NCI-H1048 (cell line): Measurements from ENCODE around the gene ATG10.

Source experiments
- DNase-seq: peaks from one replicate; lab custom pipeline; 2025; lab: John Stamatoyannopoulos, UW

ATG10 gene

DNA sequence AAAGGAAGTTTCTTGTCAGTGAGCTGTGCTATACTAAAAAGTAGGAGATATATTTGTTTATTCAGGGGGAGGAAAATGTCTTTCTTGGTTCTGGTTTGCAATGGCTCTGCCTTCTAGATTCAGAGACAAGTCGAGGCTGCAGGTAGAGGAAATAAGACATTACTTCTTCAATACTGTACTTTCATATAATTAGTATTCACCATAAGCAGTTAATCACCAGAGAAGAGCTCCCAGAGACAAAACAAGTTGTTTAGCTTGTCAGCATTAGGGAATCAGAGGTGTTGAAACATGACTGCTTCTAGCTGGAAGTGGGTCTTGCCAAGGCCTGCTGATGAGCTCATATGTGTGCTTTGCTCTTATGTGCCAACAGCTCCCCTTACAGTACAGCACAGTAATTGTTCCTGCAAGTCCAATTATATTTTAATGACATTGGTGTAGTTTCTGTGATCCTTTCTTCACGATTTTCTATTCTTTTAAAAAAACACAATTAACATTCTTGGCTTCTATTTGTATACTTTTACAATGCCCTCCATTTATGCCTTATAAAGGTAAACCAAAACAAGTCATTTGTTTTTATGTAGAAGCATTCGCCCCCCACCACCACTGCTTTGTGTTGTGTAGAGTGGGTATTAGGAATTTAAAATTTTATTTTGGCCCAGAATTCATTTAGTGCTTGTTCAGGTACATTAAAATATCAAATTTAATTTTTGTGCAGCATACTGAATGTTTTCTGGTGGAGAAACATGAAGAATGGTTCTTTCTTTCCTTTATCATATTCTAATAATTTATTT lies 194.1 kb downstream of the ATG10 start:
- DNase-seq: peak; percentile 49

DNA sequence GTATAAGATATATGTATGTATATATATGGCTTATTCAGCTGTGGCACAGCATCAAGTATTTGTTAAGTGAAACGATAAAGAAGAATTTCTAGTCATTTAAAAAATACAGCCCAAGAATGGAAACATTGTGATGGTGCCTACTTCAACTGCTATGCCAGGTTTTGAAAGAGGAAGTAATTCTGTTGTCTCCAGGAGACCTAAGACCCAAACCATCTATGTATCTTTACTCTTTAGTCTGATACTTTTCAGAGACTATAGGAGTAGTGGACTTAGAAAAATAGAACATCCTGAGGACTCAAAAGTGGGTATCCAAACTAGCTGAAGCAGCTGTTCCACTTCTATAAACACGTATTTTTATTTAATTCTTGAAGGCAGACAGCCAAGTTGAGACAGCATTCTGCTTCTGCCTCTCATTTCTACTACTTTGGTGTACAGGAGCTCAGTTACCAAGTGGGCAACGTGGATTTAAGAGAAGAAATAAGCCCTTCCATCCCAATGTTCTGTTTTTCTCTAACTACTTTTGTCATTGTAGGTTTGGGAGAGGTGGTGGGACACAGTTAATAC lies 195.6 kb downstream of the ATG10 start:
- DNase-seq: no peak

DNA sequence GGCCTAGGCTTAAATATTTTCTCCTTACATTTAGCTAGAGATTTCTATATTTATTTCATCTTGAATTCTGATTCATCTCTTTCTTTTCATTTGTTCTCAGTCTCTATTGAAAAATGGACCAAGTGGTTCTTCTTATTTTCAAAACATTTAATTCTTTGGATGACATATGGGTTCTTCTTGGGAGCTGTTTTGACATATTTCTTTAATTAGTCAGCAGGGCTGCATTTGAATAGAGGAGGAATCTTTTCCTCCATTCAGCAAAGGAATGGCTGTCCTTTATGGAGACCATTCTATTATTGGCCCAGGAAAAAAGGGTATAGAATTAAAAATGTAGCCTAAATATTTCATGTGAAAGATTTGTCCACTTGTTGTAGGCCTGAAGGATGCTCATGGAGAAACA lies 196.5 kb downstream of the ATG10 start:
- DNase-seq: no peak

DNA sequence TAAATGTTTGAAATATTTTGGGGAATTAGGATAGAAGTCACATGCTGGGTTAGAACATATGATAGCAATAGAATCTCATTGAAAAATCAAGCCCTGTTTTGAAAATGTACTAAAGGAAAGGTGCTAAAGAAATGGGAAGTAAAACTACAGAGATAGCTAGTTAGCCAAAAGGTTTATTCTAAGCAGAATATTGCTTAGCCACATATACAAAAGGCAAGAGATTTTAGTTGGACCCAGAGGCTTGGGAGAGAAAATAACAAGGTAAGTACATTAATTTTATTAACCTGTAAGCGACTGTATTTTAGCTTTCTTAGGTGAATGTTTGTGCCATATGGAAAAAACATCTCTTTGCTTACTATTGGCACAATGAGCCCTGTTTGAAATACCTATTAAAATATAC lies 198.1 kb downstream of the ATG10 start:
- no peak for DNase-seq

DNA sequence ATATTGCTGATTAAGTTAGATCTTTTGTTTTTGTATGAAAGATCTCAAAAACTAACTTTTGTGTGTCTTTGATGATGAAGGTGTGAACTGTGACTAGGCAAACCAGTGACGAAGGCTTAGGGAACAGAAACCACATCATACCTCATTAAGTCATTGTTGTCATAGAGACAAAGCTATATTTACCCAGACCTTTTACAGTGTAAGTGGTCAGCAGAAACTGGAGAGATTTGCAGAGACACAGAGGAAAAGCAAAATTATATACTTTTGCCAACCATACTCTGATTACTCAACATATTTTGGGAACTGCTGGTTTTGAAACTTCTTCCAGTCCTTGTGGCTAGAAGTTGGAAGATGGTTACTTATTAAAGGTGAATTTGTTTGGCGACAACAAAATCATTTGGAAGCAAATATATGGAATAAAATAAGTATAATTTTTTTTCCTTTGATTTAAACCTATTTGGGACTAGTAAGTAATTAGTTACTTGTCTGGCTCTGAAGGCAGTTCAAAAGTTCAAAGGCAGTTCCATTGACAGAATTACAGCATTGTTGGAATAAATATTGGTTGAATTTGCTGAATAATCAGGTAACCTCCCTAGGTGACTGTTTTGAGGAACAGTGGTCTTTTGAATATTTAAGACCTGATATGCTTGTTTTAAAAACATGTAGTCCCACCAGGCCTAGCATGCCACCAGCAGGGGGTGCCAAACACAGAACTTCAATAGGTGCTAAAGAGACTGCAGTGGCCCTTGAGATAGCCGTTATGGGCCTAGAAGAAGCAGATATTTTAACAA lies 202.5 kb downstream of the ATG10 start:
- peak; percentile 12 for DNase-seq

DNA sequence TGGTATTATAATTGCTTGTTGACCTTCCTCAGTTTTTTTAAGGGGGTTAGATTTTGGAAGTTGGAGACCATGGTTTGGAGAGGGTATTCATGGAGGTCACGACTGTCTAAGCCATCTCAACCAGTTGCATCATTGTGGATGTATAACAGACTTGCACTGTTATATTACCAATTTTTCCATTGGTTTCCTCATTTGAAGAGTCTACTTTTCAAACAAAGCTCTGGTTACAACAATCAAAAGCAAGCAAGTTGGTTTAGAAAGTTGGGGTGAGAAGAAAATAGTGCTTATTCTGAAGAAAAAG lies 203.0 kb downstream of the ATG10 start:
- no peak for DNase-seq

DNA sequence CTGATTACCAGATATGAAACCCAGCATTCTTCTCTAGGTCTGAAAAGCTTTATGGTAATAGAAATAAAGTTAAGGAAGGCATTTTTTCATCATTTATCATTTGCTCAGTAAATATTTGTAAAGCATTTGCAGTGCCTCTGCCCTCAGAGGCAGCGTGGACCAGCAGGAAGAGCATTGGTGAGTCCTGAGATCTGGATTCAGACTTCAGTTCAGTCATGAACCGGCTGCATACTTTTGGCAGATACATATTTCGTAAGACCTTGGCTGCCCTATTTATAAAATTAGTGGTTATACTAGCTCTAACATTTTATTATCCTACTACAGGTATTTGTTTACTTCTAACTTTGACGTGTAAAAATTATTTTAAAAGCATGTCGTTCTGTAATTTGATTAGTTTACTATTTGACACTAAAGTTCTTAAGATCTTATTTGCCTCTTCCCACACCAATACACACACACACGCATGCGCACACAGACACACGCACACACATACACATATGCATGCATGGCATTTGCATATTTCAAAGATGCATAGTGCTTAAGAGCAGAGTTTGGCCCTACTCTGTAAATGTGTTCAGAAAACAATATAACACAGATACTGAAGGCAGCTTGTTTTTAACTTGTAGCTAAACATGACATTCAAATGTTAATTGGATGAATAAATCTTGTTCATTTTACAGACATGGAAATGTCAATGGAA lies 204.4 kb downstream of the ATG10 start:
- no peak for DNase-seq

DNA sequence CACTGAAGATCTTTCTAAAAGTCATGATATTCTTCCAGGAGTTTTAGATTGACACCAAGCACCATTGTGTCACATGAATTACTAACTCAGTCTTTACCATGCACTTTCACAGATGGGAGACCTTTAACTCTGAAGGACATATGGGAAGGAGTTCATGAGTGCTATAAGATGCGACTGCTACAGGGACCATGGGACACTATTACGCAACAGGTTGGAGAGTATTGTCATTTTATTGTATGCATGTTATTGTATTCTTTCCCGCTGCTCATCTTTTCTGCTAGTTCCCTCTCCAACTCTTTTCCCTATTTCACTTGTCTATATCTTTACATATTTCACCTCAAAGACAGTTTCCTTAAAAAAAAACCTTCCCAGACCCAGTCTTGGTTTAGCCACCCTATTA lies 206.6 kb downstream of the ATG10 start:
- DNase-seq: no peak

DNA sequence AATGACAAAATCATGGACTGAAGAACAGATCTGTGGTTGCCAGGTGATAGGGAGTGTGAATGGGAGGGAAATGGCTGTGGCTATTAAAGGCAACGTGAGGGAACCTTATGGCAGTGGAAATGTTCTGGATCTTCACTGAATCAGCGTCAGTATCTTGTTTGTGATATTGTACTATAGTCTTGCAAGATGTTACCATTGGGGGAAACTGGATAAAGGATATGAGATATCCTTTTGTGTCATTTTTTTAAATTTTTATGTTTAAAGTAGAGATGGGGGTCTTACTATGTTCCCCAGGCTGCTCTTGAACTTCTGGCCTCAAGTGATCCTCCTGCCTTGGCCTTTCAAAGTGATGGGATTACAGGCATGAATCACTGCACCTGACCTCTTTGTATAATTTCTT lies 210.8 kb downstream of the ATG10 start:
- no peak for DNase-seq

DNA sequence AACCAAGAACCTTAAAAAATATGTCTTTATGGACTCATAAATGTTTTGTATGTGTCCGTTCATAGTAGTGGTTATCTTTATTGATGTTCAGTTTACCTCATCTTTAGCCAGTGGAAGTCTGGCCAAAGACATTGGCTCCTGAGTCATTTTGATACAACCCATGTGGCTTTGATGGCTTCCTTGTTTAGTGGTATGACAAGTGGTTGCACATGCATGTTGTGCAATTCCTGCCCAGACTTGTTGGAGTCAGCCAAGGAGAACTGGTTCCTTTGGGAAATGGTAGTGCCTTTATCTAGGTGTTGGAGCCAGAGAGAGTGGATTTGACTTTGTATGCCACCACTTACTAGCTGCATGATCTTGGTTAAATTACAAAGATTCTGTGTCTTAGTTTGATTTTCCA lies 212.0 kb downstream of the ATG10 start:
- DNase-seq: no peak

DNA sequence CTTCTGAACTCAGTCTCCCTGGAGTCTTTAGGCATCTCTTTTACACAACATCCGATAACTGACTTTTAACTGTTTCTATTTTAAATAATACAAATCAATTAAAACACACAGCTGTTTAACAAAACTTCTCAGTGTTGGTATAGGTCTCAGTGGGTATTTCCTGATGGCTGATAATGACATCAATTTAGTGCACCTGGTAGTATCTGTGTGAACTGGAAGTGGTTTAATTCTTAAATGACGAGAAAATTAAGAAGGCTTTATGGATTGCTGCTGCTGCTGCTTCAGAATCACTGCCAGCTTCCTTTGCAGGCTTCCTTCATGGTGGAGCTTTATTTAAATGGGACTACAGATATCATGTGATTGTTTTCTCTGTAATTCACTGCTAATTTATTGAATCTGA lies 214.0 kb downstream of the ATG10 start:
- no peak for DNase-seq

DNA sequence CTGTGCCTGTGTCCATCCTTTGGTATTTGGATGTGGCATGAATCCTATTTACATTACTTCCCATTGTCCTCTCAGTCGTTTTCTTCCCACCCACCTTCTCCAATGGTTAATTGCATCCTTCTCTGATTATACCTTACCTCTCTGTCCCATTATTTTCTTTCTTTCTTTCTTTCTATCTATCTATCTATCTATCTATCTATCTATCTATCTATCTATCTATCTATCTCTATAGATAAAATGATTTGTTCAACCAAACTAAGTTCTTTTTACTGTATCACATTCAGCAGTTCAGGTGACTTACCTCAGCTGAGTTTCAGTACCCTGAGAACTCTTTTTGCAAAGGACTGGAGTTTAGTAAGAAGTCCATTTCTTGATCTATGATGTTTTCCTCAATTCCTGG lies 225.7 kb downstream of the ATG10 start:
- DNase-seq: no peak

DNA sequence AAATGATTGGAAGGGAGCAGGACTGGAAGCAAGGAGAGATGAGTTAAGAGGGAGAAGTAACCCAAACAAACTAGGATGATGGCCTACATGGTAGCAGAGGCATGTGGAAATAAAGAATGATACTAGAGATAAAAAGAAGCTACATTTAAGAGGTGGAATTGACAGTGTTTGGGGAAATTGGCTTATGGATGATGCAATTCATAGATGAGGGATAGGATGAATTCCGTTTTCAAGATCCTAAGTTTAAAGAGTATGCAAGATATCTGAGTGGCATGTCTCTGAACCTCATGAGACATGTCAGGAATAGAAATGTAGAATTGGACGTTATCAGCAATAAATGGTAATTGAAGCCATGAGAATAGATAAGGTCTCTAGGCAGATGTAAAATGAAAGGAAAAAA lies 232.7 kb downstream of the ATG10 start:
- DNase-seq: no peak

DNA sequence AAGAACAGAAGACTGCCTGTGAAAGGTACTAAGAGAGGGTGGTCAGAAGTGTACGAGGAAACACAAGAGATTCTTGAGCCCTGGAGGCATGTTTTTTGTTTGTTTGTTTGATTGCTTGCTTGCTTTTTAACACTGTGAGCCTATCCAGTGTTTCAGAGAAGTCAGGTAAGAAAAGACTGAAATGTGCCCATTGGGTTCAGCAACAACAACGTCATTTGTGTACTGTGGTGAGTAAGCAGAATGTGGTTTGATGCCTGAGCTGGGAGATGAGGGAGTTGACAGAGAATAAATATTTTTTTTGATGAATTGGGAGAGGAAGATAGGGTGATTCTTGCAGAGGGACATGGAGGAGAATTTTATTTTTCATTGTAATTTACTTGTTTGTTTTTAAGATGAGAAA lies 233.2 kb downstream of the ATG10 start:
- no peak for DNase-seq

DNA sequence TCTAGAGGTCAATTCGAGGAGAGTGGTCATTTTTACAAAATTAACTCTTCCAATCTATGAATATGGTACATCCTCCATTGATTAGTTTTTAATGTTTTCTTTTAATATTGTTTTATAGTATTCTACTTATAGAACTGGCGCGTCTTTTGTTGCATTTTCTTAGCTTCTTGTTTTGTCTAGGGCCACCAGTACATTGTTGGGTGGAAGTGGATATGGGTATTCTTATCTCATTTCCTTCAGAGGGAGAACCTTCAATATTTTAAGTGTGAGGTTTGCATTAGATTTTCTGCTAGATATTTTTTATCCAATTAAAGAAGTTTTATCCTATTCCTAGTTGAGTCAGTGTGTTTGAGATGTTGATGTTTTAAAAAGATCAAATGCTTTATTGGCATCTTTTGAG lies 236.5 kb downstream of the ATG10 start:
- DNase-seq: no peak

DNA sequence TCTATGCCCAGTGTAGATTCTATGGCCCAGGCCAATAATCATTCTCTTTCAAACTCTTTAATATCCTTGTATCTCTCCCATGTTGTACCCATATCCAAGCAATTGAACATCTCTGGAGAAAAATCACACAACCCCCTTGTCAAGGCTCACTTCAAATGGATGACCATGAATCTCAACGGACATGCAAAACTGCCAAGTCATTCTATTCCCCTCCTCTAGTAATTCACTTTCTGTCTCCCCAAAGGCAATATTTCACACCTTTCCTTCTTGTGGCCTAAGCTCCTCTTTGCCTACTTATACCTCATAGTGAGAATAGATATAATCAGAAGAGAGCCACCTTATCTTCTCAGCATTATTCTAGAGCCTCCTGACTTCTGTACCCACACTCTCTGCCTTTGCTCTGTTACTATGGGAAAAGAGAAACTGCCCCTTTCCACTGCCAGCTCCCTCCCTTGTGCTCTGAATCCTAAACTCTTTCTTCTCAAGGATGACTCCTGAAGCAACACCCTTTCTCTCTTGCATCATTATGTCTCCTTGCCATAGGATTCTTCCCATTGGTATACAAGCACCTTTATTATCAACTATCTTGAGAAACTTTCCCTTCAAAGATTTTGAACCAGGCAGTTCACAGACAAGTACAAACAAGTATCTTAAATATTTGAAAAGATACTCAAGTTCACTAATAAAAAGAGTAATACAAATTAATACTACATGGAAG lies 240.2 kb downstream of the ATG10 start:
- no peak for DNase-seq

DNA sequence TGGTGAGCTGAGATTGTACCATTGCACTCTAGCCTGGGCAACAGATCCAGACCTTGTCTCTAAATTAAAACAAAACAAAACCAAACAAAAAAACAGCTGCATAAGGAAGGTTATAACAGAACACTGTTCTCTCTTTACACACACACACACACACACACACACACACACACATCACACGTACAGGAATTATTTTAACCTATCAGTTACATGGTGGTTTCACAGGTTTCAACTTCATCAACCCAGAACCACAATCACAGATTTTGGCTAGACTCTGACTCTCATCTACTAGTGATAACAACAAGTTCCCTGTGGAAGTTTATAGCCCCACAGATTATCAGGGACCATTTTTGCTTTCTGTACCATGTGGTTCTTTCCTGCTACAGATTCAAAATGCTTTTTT lies 246.1 kb downstream of the ATG10 start:
- DNase-seq: no peak

DNA sequence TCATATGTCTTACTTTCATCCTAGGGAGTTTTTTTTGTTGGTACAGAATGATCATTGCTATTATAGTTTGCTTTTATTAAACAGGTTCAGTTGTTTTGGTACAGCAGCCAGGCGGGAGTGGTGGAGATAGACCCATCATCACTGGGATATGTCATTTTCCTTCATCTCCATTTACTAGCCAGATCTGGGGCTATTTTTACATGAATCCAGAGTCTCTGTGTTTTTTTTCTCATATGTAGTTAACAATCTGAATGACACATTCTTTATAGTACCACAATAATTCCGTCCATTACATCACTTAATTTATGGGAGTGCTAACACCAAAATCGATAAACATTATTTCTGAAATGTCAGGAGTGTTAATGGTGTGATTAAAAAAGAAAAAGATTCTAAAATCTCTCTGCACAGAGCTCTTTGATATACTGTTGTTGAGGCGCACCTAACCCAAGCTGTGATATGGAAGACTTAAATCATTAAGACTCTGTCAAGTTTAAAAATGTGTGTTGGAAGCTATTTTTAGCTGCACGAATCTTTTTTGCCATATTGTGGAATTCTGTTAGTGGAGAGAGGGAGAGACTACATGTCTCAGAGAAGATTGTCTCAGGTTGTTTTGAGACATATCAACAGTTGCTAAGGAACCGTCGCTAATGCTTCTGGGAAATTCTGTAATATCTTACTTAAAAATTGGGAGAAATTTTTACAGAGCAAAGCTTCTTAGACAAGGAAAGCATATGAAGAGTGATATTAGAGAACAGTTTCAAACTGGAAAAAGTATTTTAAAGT lies 246.7 kb downstream of the ATG10 start:
- DNase-seq: no peak

DNA sequence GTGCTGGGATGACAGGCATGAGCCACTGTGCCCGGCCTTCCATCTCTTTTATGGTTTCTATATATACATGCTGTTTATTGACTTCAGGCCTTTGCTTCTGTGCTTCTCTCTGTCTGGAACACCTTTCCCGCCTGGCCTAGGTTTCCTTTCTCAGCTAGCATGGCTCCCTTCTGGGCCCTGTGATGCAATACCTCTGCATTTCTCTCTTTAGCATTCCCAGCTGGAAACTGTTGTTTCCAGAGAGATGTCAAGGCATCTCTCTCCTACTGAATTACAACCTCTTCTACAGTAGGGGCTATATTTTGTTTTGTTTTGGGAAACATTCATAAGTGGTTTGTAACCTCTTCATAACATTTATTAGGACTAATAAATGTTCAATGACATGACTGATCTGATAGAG lies 249.2 kb downstream of the ATG10 start:
- DNase-seq: no peak

DNA sequence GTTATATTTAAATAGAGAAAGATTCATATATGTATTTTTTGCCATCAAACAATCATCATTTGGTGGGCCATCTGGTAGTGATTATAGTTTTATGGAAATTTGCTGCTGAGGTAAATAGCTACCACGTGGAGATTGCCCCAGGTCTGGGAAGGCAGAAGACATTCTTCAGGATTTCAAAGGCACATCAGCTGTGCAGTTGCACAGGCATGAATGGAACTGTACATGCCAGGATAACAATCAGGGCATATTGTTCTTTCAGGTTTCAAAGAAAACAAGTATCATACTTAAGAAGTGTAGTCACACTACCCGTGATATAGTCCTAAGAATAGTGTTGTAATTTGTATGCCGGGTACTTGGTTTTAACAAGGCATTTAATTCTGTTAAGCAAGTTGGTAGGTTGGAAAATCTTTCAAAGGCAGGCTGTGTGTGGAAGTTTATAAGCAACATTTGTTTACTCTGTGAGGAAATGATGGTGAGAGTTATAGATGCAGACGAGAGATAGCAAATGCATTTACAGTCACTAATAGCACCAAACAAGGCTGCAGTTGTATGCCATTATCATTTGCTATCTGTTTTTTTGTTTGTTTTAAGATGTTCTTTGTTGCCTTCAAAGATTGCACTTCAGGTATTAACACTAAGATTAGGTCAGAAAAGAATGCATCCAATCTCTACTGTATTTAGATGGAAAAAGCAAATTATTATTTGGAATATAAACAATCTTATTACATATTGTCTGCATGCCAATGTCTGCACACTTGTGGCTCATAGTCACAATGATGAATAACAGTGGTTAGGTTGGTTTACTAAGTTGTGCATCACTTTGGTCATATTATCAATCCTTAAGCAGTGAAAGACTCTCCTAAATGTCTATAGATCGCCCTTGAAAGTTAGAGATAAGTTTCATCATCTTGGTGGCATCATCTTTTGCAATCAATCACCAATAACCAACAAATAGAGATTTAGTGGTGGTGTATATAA lies 251.1 kb downstream of the ATG10 start:
- DNase-seq: peak; percentile 72
